Measurements from ENCODE around the gene ATP8B3. TPM values are rescaled to one million over a fixed set of nuclear protein-coding genes. Genes with fewer than 3 reads are reported as not detected.
A peak's percentile ranks its signal among the peaks of the same experiment; 100 is the strongest.

The ATP8B3 gene
- total and polyA plus RNA-seq, 10 donors, result 1.9 to 10.1 (median 5.6) TPM

DNA sequence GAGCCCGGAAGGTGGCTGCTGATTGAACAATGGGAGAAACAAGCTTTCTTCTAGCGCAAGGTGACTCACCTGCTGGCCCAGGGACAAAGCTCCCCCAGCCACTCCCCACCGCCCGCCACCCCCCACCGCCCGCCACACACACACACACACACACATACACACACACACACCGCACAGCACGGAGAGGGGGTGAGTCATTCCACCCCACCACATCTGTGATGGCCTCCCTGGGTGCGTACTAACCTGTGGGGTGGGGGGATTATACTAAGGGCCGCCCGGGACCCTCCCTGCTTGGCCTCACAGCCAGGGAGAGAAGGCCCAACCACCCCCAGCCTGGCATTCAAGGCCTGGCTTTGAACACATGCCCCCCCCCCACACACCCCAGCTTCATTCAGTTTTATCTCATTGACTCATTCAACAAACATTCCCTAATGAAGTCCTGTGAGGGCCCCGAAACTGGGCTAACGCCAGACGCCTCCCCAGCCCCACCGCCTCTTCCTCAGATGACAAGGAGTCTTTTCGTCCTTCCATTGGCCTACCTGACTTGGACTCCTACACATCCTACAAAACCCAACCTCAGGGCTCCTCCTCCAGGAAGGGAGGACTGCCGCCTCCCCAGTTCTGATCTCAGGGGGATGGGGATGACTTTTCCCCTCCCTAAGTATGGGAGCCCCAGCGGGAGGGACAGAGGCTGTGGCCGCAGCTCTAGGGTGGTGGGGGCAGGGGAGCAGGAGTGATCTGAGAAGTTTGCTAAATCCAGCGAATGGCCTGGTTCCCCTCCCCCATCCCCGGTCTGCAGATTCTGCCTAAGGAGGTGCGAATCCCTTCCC lies 64.6 kb downstream of the ATP8B3 start:
- Histone ChIP-seq H3K4me1 (peaks cover 19 to 68% (median 35%) of the 10 kb centered on the region in 6 donors), H3K4me3 (peak overlapping the region in 1 of 8 donors; percentile 59), H3K9me3 (no peaks in the 10 kb centered on the region), H3K27ac (no peak overlapping the region), H3K36me3 (no peaks in the 10 kb centered on the region), H3K27me3 (replicated peaks in 1 of 7) (peaks cover 38 to 100% (median 85%) of the 10 kb centered on the region in 7 donors)
- TF ChIP-seq, protein P1, sequence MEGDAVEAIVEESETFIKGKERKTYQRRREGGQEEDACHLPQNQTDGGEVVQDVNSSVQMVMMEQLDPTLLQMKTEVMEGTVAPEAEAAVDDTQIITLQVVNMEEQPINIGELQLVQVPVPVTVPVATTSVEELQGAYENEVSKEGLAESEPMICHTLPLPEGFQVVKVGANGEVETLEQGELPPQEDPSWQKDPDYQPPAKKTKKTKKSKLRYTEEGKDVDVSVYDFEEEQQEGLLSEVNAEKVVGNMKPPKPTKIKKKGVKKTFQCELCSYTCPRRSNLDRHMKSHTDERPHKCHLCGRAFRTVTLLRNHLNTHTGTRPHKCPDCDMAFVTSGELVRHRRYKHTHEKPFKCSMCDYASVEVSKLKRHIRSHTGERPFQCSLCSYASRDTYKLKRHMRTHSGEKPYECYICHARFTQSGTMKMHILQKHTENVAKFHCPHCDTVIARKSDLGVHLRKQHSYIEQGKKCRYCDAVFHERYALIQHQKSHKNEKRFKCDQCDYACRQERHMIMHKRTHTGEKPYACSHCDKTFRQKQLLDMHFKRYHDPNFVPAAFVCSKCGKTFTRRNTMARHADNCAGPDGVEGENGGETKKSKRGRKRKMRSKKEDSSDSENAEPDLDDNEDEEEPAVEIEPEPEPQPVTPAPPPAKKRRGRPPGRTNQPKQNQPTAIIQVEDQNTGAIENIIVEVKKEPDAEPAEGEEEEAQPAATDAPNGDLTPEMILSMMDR (IDR thresholded peaks at IDR 0.05 in 8 of 11, conservative IDR thresholded peaks at IDR 0.05 in 3 of 11), result no peak
- TF ChIP-seq POLR2AphosphoS5 (IDR thresholded peaks at IDR 0.05), result no peak
- no peak for TF ChIP-seq POLR2A (IDR thresholded peaks at IDR 0.05)
- DNase-seq, result no peak
- WGBS, 5 donors, result 7 to 14% (median 8%) methylated on average over 14 to 22 of the region's 22 CpGs
- intact Hi-C loops (cut with DNase I; ENCODE audit: low total_unique reads), result no loop called here

DNA sequence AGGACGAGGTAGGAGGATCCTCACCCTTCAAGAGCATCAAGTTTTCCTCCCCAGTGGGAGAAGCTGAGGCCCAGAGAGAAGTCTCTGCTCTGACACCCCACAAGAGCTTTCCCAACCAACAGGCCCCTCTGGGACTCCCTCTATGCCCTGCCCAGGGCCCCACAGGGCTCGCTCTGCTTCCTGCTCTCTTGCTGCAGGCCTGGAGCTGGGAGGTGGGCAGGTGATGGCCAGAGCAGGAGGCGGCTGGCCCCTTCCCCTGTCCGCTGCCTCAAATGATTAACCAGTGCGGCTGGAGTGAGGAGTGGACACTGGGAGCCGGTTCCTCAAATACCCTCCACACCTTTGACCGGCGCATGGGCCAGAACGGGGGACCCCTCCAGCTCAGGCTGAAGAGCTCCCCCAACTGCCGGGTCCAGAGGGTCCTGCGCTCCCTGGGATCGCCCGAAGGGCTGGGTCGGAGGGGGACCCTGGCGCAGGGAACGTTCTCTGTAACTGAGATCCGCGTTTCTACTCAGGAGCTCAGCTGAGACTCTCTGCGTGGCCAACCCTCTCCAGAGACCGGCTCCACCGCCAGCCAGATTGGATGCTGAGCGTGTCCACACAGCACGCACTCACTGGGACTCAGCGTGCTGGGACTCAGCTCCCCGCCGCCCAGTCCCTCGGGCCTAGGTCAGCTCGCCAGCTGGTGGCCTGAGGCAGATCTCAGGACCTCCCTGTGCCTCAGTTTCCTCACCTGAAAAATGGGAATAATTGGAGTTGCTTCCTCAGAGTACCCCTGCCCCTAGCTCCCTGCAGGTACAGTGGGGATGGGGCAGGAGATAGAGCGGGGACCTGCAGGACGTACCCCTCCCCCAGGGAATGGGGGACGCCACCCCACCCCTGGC lies 65.4 kb downstream of the ATP8B3 start:
- H3K4me3 ChIP-seq, result no peak overlapping the region
- H3K36me3 ChIP-seq, result no peaks in the 10 kb centered on the region
- peaks cover 35 to 100% (median 82%) of the 10 kb centered on the region in 7 donors for H3K27me3 ChIP-seq (replicated peaks in 1 of 7)
- TF ChIP-seq POLR2A (IDR thresholded peaks at IDR 0.05) (no peak), POLR2AphosphoS5 (IDR thresholded peaks at IDR 0.05) (no peak)
- TF ChIP-seq, protein P1 (IDR thresholded peaks at IDR 0.05 in 8 of 11, conservative IDR thresholded peaks at IDR 0.05 in 3 of 11), result no peak
- no peaks in the 10 kb centered on the region for H3K9me3 ChIP-seq
- DNase-seq, result no peak
- peaks cover 19 to 59% (median 31%) of the 10 kb centered on the region in 6 donors for H3K4me1 ChIP-seq
- 8 to 18% (median 9%) methylated on average over 18 to 31 of the region's 31 CpGs for WGBS, 5 donors
- H3K27ac ChIP-seq, result no peak overlapping the region
- intact Hi-C loops (cut with DNase I; ENCODE audit: low total_unique reads), result no loop called here

DNA sequence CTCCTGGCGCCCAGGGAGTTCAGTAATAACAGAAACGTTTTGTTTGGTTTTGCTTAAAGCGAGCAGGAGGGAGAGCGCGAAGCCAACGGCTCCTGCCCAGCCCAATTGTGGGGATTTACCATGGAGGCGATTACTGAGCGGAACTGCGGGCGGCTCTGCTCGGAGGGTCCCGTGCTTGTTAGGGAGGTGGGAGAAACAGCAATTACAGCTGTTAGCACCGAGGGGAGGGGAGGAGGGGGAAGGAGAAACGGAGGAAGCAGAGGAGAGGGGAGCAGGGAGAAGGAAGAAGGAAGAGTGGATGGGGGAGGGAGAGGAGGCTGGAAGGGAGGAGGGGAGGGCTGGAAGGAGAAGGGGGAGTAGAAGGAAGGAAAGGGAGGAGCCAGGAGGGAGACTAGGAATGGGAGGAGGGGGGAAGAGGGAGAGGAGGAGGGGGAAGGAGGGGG lies 66.5 kb downstream of the ATP8B3 start:
- intact Hi-C loops (cut with DNase I; ENCODE audit: low total_unique reads), result no loop called here
- H3K4me1 ChIP-seq, result peaks cover 19 to 50% (median 30%) of the 10 kb centered on the region in 6 donors
- TF ChIP-seq, protein P1 (IDR thresholded peaks at IDR 0.05 in 8 of 11, conservative IDR thresholded peaks at IDR 0.05 in 3 of 11), result no peak
- no peak for DNase-seq
- no peak overlapping the region for H3K27ac ChIP-seq
- H3K9me3 ChIP-seq, result peaks cover 0 to 1% (median 0%) of the 10 kb centered on the region in 8 donors
- peaks cover 32 to 95% (median 72%) of the 10 kb centered on the region in 7 donors for H3K27me3 ChIP-seq (replicated peaks in 1 of 7)
- no peaks in the 10 kb centered on the region for H3K36me3 ChIP-seq
- WGBS, 5 donors, result 2 to 5% (median 4%) methylated on average over 13 to 14 of the region's 14 CpGs
- no peak overlapping the region for H3K4me3 ChIP-seq

Measured in spleen (tissue), 11 donors.